8988T (cell line): ENCODE measurements around the gene APCDD1.

Experiments
- DNase-seq: peaks from one replicate; pipeline ENCODE4 v3.0.0; 2011

The APCDD1 gene

DNA sequence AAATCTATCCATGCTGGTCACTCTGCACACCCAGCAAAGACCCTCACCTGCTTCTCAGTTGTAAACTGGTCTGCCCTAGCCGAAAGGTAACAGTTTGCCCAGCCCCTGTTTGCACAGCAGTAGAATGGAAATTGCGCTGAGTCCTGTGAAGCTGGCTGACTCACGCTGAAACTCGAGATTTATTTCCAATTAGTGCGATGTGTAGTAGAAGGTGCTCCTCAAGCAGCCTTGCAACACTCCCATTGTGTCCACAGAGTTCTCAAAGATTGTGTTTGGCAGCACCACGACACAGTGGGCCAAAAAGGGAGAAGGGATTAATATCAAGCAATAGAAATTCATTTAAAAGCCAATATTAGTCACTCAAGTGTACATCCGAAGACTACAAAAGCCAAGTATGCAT, 21.7 kb upstream of the APCDD1 start:
- no peak for DNase-seq

DNA sequence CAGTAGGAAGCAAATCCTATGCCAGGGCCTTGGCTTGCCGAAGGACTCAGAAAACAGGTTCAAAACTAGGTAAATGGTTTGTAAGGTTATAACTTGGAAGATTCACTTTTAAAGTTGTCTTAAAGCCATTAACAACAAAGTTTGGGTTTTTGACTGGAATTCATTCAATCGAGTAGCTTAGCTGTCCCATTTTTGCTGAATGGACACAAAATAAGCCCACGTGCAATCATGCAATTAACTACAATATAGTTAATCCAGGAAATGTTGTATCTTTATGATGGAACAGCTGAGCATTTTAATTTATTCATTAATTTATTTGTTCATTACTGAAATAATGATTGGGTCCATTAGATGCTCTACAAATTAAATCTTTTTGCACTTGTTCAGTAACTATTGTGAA, 18.3 kb upstream of the APCDD1 start:
- no peak for DNase-seq

DNA sequence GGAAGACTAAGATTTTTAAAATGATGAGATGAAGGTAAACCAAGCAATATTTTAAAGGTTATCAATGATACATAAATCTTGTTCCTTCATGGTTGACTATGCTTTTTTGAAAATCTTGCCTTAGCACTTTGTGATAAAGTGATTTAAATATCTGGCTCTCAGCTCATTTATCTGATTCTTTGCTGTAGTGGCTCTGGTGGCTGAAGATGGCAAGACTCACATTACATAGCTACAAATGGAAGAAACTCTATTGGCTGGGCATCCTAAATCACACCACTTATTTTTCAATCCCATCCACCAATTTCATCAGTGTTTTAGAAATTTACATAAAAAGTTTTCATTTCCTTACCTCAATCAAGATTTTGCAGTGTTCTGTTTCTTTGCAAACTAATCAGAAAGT, 16.6 kb upstream of the APCDD1 start:
- DNase-seq: no peak

DNA sequence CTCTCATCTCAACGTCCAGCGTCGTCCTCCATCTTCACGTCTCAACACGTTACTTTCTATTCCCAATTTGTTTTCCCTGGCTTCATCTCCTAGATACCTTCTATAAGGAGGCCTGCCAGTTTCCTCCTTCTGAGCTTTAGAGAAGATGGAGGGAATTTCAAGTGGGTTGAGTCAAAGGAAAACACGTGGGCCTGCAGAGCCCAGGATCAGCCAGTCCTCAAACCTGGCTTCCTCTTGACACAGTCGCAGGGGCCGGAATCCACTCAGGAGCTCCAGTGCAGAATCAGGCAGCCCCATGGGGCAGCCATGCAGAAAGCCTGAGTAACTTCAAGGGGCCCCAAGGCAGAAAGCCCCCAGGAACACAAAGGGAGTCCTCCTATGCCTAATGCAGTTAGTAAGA, 14.5 kb upstream of the APCDD1 start:
- DNase-seq: no peak

DNA sequence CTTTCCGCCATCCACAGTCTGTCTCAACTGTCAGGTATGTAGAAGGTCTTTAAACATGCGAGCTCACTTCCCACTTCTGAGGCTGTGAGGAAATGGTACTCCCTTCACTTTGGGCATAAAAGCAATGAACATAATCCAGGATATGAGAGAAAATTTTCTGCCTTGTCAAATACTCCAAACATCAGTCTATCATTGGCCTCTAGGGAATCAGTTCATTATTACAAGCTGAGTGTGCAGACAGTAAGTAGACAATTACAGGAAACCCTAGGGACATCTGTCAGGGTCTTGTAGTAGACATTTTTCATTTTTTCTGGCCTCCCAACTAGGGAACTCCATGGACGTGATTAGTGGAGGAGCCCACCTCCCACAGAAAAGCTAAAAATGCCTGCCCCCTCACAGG, 13.6 kb upstream of the APCDD1 start:
- no peak for DNase-seq

DNA sequence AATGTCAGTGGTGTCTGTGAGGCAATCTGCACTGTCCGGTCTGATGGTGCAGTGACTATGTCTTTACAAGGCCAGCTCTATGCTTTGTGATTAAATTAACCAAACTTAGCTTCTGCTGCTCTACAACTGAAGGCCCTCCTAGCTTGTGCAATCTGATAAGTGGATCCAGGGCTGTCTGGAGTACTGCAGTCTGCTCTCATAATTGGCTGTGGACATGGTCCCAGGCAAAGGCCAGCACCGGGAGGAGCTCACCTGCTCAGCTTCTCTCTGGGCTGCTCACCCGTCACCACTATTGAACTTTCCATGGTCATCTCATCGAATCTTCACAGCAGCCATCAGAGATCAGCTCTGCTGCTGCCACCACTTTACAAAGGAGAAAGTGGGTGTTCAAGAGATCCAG, 13.0 kb upstream of the APCDD1 start:
- DNase-seq: no peak

DNA sequence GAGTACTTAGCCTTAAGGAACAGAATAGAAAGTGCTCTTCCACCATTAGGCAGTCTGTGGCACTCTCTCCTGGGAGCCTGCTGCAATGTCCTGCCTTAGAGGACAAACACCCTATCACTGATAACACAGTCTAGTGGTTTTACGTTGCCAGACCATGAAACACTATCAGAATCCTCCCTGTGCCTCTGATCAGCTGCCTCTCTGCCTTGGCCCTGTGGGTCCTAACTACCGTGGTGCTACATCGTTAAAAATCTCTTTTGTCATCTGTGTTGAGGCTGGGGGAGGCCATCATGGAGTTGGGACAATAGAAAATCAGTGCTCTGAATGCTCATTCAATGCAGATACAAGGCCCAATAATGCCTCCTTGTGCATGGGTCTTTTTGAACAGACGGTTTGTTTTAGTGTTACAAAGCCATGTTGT, 11.9 kb upstream of the APCDD1 start:
- DNase-seq: no peak

DNA sequence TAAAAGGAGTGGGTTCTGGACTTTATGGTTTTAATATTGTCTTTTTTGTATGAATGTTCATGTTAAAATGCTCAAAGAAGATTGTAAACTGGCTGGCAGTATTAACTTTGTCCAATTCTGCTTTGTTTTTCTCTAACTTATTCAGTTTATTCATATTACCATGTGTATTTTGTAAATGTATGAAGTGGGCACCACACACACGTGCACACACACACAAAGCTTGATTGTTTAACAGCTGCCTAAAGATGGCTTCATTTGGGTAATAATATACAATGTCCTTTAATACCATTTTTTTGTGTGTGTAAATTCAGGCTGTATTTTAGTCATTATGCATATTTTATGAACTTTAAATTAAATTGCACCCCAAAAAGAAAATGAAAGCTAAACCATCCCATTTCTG, 11.4 kb upstream of the APCDD1 start:
- DNase-seq: no peak

DNA sequence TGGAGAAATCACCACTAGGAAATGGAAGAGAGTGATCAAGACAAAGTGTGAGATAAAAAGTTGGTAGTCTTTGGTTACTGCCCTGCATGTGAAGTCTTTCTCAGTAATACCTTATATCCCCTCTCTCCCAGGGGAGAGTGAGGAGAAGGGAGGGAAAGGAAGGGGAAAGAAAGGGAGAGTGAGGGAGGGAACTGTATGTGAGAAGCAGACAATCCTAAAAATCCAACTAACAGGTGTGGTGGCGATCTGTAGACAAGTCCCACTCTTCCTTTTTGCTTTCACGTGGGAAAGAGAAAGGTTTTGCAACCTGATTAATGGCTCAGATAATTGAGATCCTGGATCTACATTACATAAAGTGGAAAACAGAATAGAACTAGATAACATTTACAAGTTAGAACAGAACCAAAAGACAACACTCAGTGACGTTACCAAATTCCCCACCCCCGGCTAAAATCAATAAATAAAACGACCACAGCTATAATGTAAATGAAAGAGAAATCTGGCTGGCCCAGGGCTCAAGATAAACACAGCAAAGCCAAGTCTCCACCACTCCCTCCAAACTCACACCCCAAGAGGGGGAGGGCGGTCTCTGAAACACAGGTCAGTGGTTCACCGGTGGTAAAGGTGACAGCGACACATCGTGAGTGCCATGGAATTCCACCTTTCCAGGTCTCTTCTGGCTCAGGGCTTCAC, 10.0 kb upstream of the APCDD1 start:
- DNase-seq: no peak

DNA sequence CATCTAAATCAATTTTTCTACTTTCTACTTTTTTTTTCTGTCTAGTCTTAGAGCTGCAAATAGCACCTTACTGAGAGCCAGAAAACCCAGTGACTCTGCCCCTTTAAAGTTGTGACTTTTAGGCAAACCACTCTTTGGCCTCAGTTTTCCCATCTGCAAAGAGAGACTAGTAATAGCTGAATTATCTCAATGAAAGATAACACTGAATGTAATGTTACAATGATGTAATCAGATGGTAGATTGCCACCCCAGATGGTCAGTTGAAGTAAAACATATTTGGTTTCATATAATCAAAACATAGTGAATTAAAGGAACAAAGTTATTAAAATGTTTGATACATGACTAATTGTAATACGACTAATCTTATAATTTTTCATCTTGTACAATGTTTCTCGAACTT, 5.0 kb upstream of the APCDD1 start:
- DNase-seq: no peak

DNA sequence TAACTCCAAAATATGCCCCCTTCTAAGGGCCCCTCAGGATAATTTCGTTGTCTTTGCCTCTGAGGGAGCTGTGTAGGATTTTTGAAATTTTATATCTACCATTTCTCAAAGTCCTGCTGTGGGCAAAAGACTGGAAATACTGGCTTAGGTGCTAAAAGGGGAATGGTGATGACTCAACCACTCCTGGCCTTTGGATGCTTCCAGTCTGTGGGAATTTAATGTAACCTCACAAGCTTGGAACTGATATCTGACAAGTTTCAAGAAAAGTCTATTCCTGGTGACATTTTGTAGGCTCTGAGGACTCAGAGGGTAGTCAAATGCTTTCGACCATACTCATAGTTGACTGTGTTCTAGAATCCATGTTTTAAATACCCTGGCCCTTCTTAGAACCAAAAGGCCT, 3.4 kb upstream of the APCDD1 start:
- DNase-seq: no peak

DNA sequence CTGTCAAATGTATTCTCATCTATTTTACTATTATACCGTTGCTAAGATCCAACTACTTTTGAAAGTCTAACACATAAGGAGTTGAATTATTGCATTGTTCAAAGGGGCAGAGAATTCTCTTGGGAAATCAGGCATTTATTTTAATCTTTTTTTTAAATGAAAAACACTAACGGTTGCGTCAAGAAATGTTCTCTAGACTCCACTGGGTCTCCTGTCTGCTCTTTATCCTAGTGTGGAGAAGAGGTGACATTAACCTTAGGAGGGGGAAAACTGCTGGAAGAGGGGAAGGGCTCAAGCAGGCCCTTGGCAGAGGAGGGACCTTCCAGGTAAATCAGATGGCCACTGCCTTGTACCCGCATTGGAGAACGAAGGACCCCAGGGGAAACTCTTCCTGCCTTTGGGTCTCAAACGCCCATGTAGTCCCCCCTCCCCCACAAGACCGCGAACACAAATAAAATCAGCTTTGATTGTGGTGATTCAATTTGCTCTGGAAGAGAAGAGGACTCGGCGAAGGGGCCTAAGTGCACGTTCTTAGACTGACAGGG, 1.1 kb upstream of the APCDD1 start:
- no peak for DNase-seq

DNA sequence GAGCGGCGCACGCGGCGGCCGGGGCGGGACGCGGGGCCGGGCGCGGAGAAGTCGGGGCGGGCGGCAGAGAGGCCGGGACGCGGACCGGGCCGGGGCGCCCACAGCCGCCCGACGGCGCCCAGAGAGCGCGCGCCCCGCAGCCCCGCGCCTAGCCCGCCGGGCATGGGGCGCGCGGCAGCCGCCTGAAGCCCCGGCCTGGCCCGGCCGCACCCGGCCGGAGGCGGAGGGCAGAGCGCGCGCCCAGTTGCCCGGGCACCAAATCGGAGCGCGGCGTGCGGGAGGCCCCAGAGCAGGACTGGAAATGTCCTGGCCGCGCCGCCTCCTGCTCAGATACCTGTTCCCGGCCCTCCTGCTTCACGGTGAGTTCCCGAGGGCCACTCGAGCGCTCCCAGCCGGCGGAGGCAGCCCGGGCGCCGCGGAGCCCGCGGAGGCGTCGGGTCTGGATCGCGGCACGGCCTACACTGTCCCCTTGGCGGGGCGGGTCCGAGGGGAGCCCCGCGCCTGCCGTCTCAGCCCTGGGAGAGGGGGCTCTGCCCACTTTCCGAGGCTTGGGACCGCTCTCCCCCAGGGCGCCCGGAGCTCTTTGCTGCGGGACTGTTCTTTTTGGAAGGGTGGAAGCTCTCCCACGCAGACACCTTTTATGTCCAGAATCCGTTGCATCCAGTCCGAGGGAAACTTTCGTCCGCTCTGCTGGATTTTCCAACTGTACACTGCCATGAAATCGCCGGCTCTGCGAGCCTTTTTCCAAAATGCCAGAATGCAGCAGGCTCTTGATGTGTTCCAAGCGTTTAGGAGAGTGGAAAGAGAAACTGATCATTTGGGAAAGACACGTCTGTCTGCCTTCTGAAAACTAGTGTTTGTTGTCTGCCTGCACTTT, 484 bp downstream of the APCDD1 start:
- peak; percentile 59 for DNase-seq

DNA sequence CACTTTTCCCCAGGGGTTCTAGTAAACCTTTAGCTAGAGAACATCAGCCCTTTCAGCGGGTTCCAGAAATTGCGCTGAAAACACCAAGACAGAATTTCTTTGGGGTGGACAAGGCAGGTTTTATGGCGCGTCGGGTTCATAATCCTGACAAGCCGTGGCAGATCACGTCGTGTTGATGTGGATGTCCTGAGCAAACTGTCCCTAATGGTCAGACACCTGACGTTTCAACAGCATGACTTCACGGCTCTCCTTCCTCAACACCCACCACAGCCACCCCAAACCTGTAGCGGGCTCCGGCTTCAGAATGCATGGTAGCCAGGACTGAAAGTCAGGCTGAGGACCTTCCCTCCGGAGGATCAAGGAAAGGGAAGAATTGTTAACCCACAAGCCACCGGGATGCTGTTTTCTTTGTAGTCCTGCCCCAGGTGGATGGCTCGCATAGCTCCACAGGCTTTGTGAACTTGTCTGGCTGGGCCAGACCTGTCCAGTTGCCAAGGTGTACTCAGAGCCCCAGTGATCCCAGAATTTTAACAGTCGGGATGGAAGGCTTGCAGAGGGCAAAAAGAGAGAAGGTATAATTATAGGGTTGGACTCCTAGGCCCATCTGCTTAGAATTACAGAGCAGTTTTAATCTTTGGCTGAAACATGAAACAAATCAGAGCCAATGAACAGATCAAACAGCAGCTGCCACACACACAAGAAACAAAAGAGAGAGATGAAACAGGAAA, 1.5 kb downstream of the APCDD1 start:
- no peak for DNase-seq

DNA sequence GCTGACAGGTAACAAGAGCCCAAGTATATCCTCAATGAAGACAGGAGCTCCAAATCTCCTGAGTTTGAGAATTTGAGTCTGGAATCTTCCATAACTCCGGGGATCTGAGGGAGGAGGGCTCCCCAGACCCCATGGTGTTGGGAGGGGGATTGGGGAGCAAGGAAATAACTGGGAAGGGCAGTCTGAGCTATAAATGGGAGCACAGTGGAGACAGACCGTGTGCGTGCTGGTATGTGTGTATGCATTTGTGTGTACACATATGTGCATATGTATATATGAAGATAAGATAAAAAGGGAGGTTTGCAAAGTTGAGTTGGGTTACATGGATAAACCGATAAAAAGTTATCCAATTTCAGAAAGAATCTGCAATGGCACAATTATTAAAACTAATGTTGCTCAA, 2.3 kb downstream of the APCDD1 start:
- DNase-seq: no peak

DNA sequence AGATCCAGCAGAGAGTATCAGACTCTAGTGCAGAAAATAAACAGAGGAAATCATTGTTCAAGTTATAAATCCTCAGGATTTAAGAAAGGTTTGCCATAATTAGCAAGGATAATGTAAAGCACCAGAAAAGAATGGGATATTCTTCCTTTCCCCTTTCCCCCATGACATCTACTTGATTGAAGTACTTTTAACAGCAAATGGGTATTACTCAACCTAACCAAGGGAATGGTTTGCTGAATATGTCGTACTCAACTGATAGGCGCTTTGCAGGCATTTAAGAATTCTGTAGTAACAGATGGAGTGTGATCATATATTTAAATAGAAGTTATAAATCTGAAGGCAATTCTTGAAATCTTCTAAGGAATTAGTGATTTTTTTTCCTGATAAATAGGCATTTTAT, 2.7 kb downstream of the APCDD1 start:
- DNase-seq: no peak

DNA sequence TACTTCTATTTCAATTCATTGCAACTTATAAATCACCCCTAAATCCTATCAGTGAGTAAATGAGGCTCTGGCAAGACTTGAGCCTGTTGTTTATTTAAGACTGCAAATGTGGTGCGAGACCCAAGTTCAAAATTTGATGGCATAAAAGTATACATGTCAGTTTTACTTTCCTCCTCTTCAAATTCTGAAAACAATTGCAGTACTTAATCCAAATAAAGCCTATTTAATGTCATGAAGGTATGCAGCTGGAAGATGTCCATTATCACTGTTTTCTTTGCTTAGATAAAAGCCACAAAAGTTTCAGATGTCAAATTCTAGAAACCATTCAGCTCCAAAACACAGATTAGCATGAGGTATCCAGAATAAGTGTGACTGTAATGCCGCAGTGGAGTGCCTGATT, 3.3 kb downstream of the APCDD1 start:
- no peak for DNase-seq

DNA sequence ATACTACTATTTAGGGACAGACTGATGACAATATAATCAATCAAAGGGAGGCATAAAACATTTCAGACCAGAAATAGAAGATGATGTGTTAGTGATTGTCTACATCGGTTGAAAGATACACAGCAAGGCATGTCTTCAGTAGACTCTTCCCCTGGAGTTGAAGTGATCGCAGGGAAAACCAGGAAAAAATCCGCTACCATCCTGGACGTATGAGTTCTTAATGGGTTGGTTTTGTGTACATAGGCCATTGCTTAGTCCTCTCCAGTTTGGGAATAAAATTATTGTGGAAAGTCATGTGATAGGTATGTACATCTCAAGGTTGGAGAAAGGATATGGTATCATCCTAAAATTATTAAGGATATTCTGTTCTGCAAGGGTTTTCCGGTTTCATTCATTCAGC, 4.3 kb downstream of the APCDD1 start:
- no peak for DNase-seq

DNA sequence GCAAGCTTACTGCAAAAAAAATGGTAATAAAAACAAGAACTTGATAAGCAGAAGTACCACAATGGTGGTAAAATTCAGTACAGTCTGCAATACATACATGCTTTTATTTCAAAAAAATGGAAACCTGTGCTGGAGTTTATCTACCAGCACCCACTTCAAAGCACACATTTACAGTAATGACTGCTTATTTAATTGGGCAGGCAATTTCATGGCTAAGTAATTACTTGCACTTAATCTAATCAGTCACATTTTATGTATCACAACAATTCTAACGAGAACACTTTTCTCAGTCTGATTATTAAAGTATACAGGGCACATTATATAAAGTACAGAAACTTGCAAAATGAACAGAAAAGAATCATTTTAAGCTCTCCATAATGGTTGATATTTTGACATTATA, 5.2 kb downstream of the APCDD1 start:
- DNase-seq: no peak

DNA sequence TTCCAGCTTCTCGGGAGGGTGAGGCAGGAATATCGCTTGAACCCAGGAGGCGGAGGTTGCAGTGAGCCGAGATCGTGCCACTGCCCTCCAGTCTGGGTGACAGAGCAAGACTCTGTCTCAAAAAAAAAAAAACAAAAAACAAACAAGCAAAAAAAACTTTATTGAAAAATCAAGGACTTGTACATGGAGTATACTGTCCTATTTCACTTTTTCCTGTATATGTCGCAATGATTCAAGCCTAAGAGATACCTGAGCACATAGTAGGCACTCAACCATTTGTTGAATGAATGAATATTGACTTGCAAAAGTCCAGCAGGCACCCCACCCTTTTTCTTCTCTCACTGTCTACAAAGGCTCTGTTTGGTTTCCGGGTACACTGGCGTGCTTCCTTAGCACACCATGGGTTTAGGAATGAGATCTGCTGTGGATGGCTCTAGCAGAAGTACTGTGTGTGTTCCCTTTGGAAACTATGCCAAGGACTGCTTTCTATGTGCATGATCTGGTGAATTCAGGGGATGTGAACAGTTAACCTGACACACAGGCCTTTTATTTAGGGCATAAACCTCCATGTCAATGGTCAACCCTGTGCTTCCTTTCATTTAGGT, 6.1 kb downstream of the APCDD1 start:
- no peak for DNase-seq

DNA sequence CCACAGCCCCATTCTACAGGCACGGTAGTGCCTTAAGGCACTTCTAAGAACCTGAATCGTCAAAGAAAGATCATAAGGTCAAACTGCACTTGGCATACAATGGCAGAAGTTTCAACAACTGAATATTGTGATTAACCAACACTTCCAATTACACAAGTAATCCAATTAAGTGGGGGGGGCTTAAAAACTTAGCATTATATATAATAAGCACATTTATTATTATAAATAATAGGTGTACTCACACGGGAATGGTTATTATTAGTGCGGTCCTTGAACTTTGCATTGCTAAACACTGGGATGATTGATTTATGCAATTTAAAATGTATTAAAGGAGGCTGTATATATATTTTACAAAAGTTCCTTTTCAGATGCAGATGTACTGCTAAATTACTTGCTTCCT, 7.6 kb downstream of the APCDD1 start:
- no peak for DNase-seq

DNA sequence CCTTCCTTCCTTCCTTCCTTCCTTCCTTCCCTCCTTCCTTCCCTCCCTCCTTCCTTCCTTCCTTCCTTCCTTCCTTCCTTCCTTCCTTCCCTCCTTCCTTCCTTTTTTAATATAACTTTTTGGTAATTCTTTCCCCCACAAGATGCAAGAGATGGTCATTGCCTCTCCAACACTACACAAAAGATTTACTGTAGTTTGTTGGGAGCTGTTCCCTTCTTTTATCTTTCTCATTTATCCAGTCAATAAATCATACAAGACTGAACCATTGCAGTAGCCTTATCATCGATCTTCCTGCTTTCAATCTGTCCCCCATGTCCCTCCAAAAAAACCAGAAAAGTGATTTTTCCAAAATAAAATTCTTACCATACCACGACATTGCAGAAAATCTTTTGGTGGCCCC, 8.2 kb downstream of the APCDD1 start:
- DNase-seq: no peak

DNA sequence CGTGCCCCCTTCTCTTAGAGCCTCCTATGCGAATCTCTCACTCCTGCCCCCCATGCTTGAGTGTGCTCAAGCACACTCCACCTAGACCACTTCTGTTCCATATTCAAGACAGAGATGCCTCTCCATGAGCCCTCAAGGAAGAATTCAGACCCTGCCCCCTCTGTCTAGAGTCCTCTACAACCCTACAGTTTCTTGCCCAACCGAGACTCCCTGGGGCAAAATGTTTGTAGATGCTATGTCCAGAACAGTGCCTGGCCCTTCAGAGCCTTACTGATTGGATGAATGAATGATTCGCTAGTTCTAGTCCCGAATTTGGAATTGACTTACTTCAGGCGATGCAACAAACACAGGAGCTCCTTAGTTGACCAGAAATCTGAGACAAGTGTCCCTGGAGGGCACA, 8.7 kb downstream of the APCDD1 start:
- no peak for DNase-seq
